ENCODE measurements around the gene WDR59. TPM values are rescaled to one million over a fixed set of nuclear protein-coding genes. Genes with fewer than 3 reads are reported as not detected.
"Not testable (repeated sequence)": the region's sequence is repeated elsewhere in the genome, so short reads cannot be mapped to it uniquely, and the experiment has no call there.

WDR59 gene
- total RNA-seq, 4 donors from 2014 or later = 29.1 to 112 (median 42.6) TPM

GRCh38 chr16:74991593-74992403 is 6.9 kb upstream of the WDR59 start:
- Histone ChIP-seq H3K4me1 (peaks cover 0 to 14% (median 11%) of the 10 kb centered on the region in 4 donors), H3K9me3 (no peaks in the 10 kb centered on the region), H3K36me3 (no peaks in the 10 kb centered on the region), H3K27me3 (no peaks in the 10 kb centered on the region), H3K4me3 (peak overlapping the region in 1 of 4 donors; percentile 0), H3K27ac (peak overlapping the region; percentile 42 to 74 (median 58))
- TF ChIP-seq POLR2A (IDR thresholded peaks at IDR 0.05) (no peak), POLR2AphosphoS5 (IDR thresholded peaks at IDR 0.05) (no peak), EP300 (IDR thresholded peaks at IDR 0.05; ENCODE audit: low read depth) (no peak)
- TF ChIP-seq, protein P1, sequence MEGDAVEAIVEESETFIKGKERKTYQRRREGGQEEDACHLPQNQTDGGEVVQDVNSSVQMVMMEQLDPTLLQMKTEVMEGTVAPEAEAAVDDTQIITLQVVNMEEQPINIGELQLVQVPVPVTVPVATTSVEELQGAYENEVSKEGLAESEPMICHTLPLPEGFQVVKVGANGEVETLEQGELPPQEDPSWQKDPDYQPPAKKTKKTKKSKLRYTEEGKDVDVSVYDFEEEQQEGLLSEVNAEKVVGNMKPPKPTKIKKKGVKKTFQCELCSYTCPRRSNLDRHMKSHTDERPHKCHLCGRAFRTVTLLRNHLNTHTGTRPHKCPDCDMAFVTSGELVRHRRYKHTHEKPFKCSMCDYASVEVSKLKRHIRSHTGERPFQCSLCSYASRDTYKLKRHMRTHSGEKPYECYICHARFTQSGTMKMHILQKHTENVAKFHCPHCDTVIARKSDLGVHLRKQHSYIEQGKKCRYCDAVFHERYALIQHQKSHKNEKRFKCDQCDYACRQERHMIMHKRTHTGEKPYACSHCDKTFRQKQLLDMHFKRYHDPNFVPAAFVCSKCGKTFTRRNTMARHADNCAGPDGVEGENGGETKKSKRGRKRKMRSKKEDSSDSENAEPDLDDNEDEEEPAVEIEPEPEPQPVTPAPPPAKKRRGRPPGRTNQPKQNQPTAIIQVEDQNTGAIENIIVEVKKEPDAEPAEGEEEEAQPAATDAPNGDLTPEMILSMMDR (IDR thresholded peaks at IDR 0.05) = no peak
- 34 to 44% methylated on average over 7 to 13 of the region's 13 CpGs for WGBS, 2 donors (ENCODE audit: low coverage in 1 of 2)
- intact Hi-C loops (cut with DNase I; ENCODE audit: low total_unique reads) = no loop called here
- no peak for DNase-seq
- in situ Hi-C loops (cut with MboI; ENCODE audit: low pct_ligation_motif_present in 1 of 4, low pct_unique_long_range_greater_than_20kb in 1 of 4, low sequenced_read_pairs in 3 of 4) = loop anchor here in 2 of 4 donors (10.0 to 25.0 kb wide), 2 partner anchors 113 to 396 kb away; no protein-coding TSS in a partner anchor

- 55 to 93% methylated on average over 3 to 5 of the region's 5 CpGs for WGBS, 2 donors (ENCODE audit: low coverage in 1 of 2)
- Histone ChIP-seq H3K4me1 (peaks cover 0 to 14% (median 11%) of the 10 kb centered on the region in 4 donors), H3K36me3 (no peaks in the 10 kb centered on the region), H3K27me3 (no peaks in the 10 kb centered on the region), H3K9me3 (no peaks in the 10 kb centered on the region), H3K4me3 (no peak overlapping the region), H3K27ac (peak overlapping the region in 2 of 4 donors; percentile 73 to 74)
- in situ Hi-C loops (cut with MboI; ENCODE audit: low pct_ligation_motif_present in 1 of 4, low pct_unique_long_range_greater_than_20kb in 1 of 4, low sequenced_read_pairs in 3 of 4) = loop anchor here in 2 of 4 donors (10.0 to 25.0 kb wide), 2 partner anchors 114 to 396 kb away; no protein-coding TSS in a partner anchor
- intact Hi-C loops (cut with DNase I; ENCODE audit: low total_unique reads) = no loop called here
- DNase-seq = no peak
- TF ChIP-seq, protein P1 (IDR thresholded peaks at IDR 0.05) = no peak
- TF ChIP-seq POLR2AphosphoS5 (IDR thresholded peaks at IDR 0.05) (no peak), EP300 (IDR thresholded peaks at IDR 0.05; ENCODE audit: low read depth) (no peak), POLR2A (IDR thresholded peaks at IDR 0.05) (no peak)
Observed at GRCh38 chr16:74991268-74991592, 6.3 kb upstream of the WDR59 start.

DNA sequence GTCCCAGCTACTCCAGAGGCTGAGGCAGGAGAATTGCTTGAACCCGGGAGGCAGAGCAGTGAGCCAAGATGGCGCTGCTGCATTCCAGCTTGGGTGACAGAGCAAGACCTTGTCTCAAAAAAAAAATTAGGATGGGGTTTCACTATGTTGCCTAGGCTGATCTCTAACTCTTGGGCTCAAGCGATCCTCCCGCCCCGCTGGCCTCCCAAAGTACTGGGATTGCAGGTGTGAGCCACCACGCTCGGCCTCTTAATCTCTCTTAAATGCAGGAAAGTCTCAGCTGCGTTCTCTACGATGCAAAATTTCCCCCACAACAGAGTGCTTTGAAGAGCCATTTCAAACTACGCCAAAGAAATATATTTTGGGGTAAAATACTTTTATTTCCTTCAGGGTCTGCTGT is 5.9 kb upstream of the WDR59 start:
- WGBS, 2 donors (ENCODE audit: low coverage in 1 of 2) = 94 to 100% methylated on average over 4 to 10 of the region's 10 CpGs
- H3K4me3 ChIP-seq = no peak overlapping the region
- no peaks in the 10 kb centered on the region for H3K9me3 ChIP-seq
- no peaks in the 10 kb centered on the region for H3K27me3 ChIP-seq
- intact Hi-C loops (cut with DNase I; ENCODE audit: low total_unique reads) = no loop called here
- in situ Hi-C loops (cut with MboI; ENCODE audit: low pct_ligation_motif_present in 1 of 4, low pct_unique_long_range_greater_than_20kb in 1 of 4, low sequenced_read_pairs in 3 of 4) = loop anchor here in 2 of 4 donors (10.0 to 25.0 kb wide), 2 partner anchors 114 to 396 kb away; no protein-coding TSS in a partner anchor
- no peaks in the 10 kb centered on the region for H3K36me3 ChIP-seq
- DNase-seq = no peak
- peaks cover 0 to 14% (median 11%) of the 10 kb centered on the region in 4 donors for H3K4me1 ChIP-seq
- TF ChIP-seq POLR2AphosphoS5 (IDR thresholded peaks at IDR 0.05) = no peak
- TF ChIP-seq, protein P1 (IDR thresholded peaks at IDR 0.05) = no peak
- TF ChIP-seq POLR2A (IDR thresholded peaks at IDR 0.05) = no peak
- no peak for TF ChIP-seq EP300 (IDR thresholded peaks at IDR 0.05; ENCODE audit: low read depth)
- H3K27ac ChIP-seq = no peak overlapping the region

GRCh38 chr16:74989864-74990263 is 4.9 kb upstream of the WDR59 start:
- WGBS, 2 donors (ENCODE audit: low coverage in 1 of 2) = 84 to 92% methylated on average over 2 to 3 of the region's 3 CpGs
- H3K4me1 ChIP-seq = peaks cover 0 to 19% (median 11%) of the 10 kb centered on the region in 4 donors
- in situ Hi-C loops (cut with MboI; ENCODE audit: low pct_ligation_motif_present in 1 of 4, low pct_unique_long_range_greater_than_20kb in 1 of 4, low sequenced_read_pairs in 3 of 4) = loop anchor here in 2 of 4 donors (10.0 to 25.0 kb wide), 2 partner anchors 115 to 397 kb away; no protein-coding TSS in a partner anchor
- H3K27me3 ChIP-seq; H3K36me3 ChIP-seq; H3K27ac ChIP-seq; intact Hi-C loops (cut with DNase I; ENCODE audit: low total_unique reads); DNase-seq; H3K4me3 ChIP-seq; H3K9me3 ChIP-seq: not testable (repeated sequence)

Measured in transverse colon (tissue), 4 donors.